Transverse colon (tissue), 4 donors: Measurements from ENCODE around the gene CEP104. TPM values are rescaled to one million over a fixed set of nuclear protein-coding genes. Genes with fewer than 3 reads are reported as not detected.

Experiments
- DNase-seq: peaks from one replicate; pipeline ENCODE4 v3.0.0-alpha.2; 2019
- H3K27ac ChIP-seq, 4 donors: fragments of 200-600 bp; sonication (generic); 2 replicates each; pipeline ENCODE4 v1.5.1; 2016 to 2018; ENCODE audit warnings: inconsistent platforms in 4 of 4
- H3K27me3 ChIP-seq: fragments of 200-600 bp; sonication (generic); 2 replicates; pipeline ENCODE4 v1.5.1; 2017; ENCODE audit warnings: inconsistent platforms
- H3K36me3 ChIP-seq, 4 donors: fragments of 200-600 bp; sonication (generic); 2 replicates each; pipeline ENCODE4 v1.5.1; 2017 to 2019; ENCODE audit warnings: inconsistent platforms in 4 of 4
- H3K4me1 ChIP-seq, 4 donors: fragments of 200-600 bp; sonication (generic); 2 replicates each; pipeline ENCODE4 v1.5.1; 2017 to 2020; ENCODE audit warnings: inconsistent platforms in 4 of 4
- H3K4me3 ChIP-seq, 4 donors: fragments of 200-600 bp; sonication (generic); 1 replicate in 1 of 4; 2 replicates in 3 of 4; pipeline versions ENCODE4 v1.5.1 to v1.6.1; 2017 to 2019; ENCODE audit warnings: inconsistent platforms in 4 of 4
- H3K9me3 ChIP-seq, 2 donors: fragments of 200-600 bp; sonication (generic); 2 replicates each; pipeline ENCODE4 v1.5.1; 2017 to 2019; ENCODE audit warnings: inconsistent platforms in 2 of 2
- EP300 ChIP-seq: sonication (generic); formaldehyde crosslinking; IDR thresholded peaks from one replicate; pipeline ENCODE4 v1.6.1; 2017; ENCODE audit warnings: antibody characterized with exemption, low read depth
- POLR2A ChIP-seq: fragments of 450-650 bp; IDR thresholded peaks from one replicate; pipeline ENCODE4 v1.6.1; 2016; ENCODE audit warnings: antibody characterized with exemption, mild to moderate bottlenecking, moderate library complexity
- POLR2AphosphoS5 ChIP-seq, 3 donors: sonication (generic); formaldehyde crosslinking; IDR thresholded peaks; one replicate each; pipeline ENCODE4 v1.6.1; 2016; ENCODE audit warnings: antibody characterized with exemption in 3 of 3
- WGBS, 2 donors: methylation state at CpG; one replicate each; pipeline ENCODE4 v1.1.5; 2018; ENCODE audit warnings: low coverage in 1 of 2; 5-methylcytosine and 5-hydroxymethylcytosine counted together
- in situ Hi-C, 4 donors: fragments of 200-750 bp; cut with MboI; loops; one replicate each; pipeline versions ENCODE4 v1.15.0 to v1.15.1; 2017; ENCODE audit warnings: low sequenced_read_pairs in 3 of 4, low pct_ligation_motif_present in 1 of 4, low pct_unique_long_range_greater_than_20kb in 1 of 4
- intact Hi-C: fragments of 100-400 bp; cut with DNase I; formaldehyde crosslinking; loops from one replicate; pipeline ENCODE4 v1.15.1; 2023; ENCODE audit warnings: low total_unique reads
- total RNA-seq, 4 donors: library from RNA; depleted of rRNA; stranded (reverse); fragments of >200 nt; gene quantifications; one replicate each; pipeline ENCODE4 v1.1.0, GENCODE V29; 2016
- TF ChIP-seq, protein P1 (sequence below), 5 experiments: fragments of 200-600 bp in 3 of 5; fragments of 450-650 bp in 2 of 5; sonication (generic) in 3 of 5; IDR thresholded peaks; 1 replicate in 2 of 5; 2 replicates in 3 of 5; pipeline ENCODE4 v1.5.1; 2016 to 2017; ENCODE audit warnings: antibody characterized with exemption in 5 of 5, inconsistent platforms in 3 of 5, mild to moderate bottlenecking in 2 of 5, moderate library complexity in 1 of 5

The CEP104 gene
- total RNA-seq, 4 donors from 2014 or later: 34.4 to 57.7 (median 43.5) TPM

DNA sequence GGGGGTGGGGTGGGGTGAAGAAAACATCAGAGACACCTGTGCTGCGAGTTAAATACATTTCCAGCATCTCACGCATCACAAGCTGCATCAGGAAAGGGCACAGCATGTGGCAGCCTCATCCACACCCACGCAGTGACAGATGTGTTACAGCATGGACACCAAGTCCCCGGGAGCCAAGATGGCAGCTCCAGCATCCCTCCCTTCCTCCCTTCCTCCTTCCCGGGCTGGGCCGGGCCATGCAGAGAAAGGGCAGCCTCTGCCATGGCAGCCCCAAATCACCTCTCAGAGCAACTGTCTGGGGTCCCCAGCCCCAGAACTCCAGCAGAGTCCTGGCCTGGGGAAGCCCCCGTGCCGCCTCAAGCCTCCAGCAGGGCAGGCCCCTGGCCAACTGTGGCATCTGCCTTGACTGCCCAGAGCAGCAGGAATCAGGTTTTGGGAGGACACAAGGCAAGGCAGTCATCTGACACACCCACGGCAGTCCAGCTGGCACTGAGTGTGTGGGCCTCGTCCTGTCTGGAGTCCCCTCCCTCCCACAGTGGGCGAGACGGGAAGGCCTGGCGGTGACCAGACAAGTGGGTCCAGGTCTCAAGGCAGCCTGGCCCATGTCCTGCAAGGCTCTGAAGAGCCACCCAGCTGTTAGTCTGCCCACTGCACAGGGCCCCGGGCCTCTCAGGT lies 78.3 kb downstream of the CEP104 start:
- 80 to 81% methylated on average over 1 to 14 of the region's 14 CpGs for WGBS, 2 donors
- peaks cover 0 to 39% (median 18%) of the 10 kb centered on the region in 4 donors for H3K36me3 ChIP-seq
- H3K9me3 ChIP-seq: no peaks in the 10 kb centered on the region
- no peak for DNase-seq
- H3K27ac ChIP-seq: no peak overlapping the region
- intact Hi-C loops: no loop called here
- TF ChIP-seq POLR2AphosphoS5 (IDR thresholded peaks at IDR 0.05) (no peak), POLR2A (no peak), EP300 (no peak)
- TF ChIP-seq, protein P1, sequence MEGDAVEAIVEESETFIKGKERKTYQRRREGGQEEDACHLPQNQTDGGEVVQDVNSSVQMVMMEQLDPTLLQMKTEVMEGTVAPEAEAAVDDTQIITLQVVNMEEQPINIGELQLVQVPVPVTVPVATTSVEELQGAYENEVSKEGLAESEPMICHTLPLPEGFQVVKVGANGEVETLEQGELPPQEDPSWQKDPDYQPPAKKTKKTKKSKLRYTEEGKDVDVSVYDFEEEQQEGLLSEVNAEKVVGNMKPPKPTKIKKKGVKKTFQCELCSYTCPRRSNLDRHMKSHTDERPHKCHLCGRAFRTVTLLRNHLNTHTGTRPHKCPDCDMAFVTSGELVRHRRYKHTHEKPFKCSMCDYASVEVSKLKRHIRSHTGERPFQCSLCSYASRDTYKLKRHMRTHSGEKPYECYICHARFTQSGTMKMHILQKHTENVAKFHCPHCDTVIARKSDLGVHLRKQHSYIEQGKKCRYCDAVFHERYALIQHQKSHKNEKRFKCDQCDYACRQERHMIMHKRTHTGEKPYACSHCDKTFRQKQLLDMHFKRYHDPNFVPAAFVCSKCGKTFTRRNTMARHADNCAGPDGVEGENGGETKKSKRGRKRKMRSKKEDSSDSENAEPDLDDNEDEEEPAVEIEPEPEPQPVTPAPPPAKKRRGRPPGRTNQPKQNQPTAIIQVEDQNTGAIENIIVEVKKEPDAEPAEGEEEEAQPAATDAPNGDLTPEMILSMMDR (IDR thresholded peaks at IDR 0.05): no peak
- H3K27me3 ChIP-seq: no peaks in the 10 kb centered on the region
- in situ Hi-C loops: no loop called here
- H3K4me3 ChIP-seq: no peak overlapping the region
- peaks cover 9 to 16% (median 13%) of the 10 kb centered on the region in 4 donors for H3K4me1 ChIP-seq

- H3K27me3 ChIP-seq: no peaks in the 10 kb centered on the region
- TF ChIP-seq POLR2A (no peak), EP300 (no peak), POLR2AphosphoS5 (IDR thresholded peaks at IDR 0.05) (no peak)
- TF ChIP-seq, protein P1 (IDR thresholded peaks at IDR 0.05): no peak
- H3K4me1 ChIP-seq: peaks cover 9 to 22% (median 15%) of the 10 kb centered on the region in 4 donors
- H3K4me3 ChIP-seq: no peak overlapping the region
- in situ Hi-C loops: no loop called here
- DNase-seq: no peak
- intact Hi-C loops: no loop called here
- peaks cover 0 to 34% (median 15%) of the 10 kb centered on the region in 4 donors for H3K36me3 ChIP-seq
- 87% methylated on average over 16 of the region's 20 CpGs; no CpG with 5 or more reads in 1 of the 2 donors for WGBS, 2 donors
- no peaks in the 10 kb centered on the region for H3K9me3 ChIP-seq
- H3K27ac ChIP-seq: no peak overlapping the region
These were observed 79.1 kb downstream of the CEP104 start for GRCh38 chr1:3777647-3778589.

- Histone ChIP-seq H3K4me1 (peaks cover 9 to 26% (median 18%) of the 10 kb centered on the region in 4 donors), H3K4me3 (no peak overlapping the region), H3K9me3 (no peaks in the 10 kb centered on the region), H3K27ac (no peak overlapping the region), H3K36me3 (peaks cover 0 to 26% (median 12%) of the 10 kb centered on the region in 4 donors), H3K27me3 (peaks cover 1% of the 10 kb centered on the region)
- intact Hi-C loops: no loop called here
- no peak for DNase-seq
- 80 to 82% methylated on average over 1 to 10 of the region's 10 CpGs for WGBS, 2 donors
- in situ Hi-C loops: no loop called here
- TF ChIP-seq, protein P1 (IDR thresholded peaks at IDR 0.05): no peak
- no peak for TF ChIP-seq EP300
- TF ChIP-seq POLR2AphosphoS5 (IDR thresholded peaks at IDR 0.05): no peak
- TF ChIP-seq POLR2A: no peak
These were observed 79.9 kb downstream of the CEP104 start for GRCh38 chr1:3777078-3777547.
